Epithelial cell of esophagus (primary cell): Measurements from ENCODE around the gene DOCK8.
A peak's percentile ranks its signal among the peaks of the same experiment; 100 is the strongest.

ENCODE experiments used
- DNase-seq: peaks from one replicate; pipeline ENCODE4 v3.0.0; 2010; ENCODE audit warnings: low read depth
- H3K4me3 ChIP-seq: 2 replicates; pipeline ENCODE4 v1.5.1; 2011; ENCODE audit warnings: mild to moderate bottlenecking, low read length, control low read depth
- TF ChIP-seq, protein P1 (sequence below): IDR thresholded peaks from 2 replicates; pipeline ENCODE4 v1.5.1; 2011; ENCODE audit warnings: low read depth, mild to moderate bottlenecking, low read length, control low read depth, inconsistent platforms; ENCODE audit not compliant: insufficient read depth; ENCODE audit errors: missing control alignments

DOCK8 gene

GRCh38 chr9:378263-378662 is 163.6 kb downstream of the DOCK8 start:
- TF ChIP-seq, protein P1, sequence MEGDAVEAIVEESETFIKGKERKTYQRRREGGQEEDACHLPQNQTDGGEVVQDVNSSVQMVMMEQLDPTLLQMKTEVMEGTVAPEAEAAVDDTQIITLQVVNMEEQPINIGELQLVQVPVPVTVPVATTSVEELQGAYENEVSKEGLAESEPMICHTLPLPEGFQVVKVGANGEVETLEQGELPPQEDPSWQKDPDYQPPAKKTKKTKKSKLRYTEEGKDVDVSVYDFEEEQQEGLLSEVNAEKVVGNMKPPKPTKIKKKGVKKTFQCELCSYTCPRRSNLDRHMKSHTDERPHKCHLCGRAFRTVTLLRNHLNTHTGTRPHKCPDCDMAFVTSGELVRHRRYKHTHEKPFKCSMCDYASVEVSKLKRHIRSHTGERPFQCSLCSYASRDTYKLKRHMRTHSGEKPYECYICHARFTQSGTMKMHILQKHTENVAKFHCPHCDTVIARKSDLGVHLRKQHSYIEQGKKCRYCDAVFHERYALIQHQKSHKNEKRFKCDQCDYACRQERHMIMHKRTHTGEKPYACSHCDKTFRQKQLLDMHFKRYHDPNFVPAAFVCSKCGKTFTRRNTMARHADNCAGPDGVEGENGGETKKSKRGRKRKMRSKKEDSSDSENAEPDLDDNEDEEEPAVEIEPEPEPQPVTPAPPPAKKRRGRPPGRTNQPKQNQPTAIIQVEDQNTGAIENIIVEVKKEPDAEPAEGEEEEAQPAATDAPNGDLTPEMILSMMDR, result no peak
- H3K4me3 ChIP-seq, result no peak overlapping the region
- DNase-seq, result no peak

DNA sequence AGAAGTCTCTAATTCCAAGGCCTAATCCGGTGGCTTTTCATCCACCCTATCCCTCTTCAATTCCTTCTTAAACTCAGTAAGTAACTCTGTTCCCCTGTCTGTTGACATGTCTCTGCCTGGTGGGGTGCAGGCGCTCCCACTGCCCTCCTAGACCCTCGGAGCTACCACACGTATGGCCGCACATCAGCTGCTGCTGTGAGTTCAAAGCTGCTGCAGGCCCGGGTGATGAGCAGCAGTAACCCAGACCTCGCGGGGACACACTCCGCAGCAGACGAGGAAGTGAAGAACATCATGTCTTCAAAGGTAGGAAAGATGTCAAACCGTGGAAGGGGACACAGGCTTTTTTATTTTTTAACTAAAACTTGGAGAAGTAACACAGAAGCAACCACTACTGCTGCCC is 167.7 kb downstream of the DOCK8 start:
- TF ChIP-seq, protein P1, result no peak
- DNase-seq, result no peak

GRCh38 chr9:385818-386398 is 171.2 kb downstream of the DOCK8 start:
- peak; percentile 75 for DNase-seq
- TF ChIP-seq, protein P1, result peak; percentile 99
- no peak overlapping the region for H3K4me3 ChIP-seq

More for the DNA sequence above, 167.7 kb downstream of the DOCK8 start:
- no peak overlapping the region for H3K4me3 ChIP-seq

DNA sequence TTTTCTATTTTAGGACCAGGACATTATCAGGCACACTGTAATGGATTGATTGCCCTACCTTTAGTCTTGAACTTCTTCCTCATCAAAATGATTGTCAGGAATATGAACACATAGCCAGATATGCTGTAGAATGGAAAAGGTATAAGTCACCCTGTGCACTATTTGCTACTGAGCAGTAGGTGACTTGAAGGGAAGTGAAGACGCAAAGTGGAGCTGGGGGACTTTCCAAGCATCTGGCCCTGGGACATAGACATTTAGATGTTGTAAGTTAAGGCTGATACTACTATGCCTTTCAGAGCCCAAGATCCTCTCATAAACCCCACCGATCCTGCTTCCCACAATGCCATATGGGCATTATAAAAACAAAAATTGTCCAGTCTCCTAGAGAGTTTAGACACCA is 174.5 kb downstream of the DOCK8 start:
- TF ChIP-seq, protein P1, result no peak
- H3K4me3 ChIP-seq, result no peak overlapping the region
- no peak for DNase-seq

- TF ChIP-seq, protein P1, result no peak
- no peak for DNase-seq
Observed at GRCh38 chr9:389758-390157, 175.1 kb downstream of the DOCK8 start.

GRCh38 chr9:392077-392804 is 177.6 kb downstream of the DOCK8 start:
- no peak for DNase-seq
- TF ChIP-seq, protein P1, result no peak
- no peak overlapping the region for H3K4me3 ChIP-seq

More at GRCh38 chr9:389758-390157, 175.1 kb downstream of the DOCK8 start:
- H3K4me3 ChIP-seq, result no peak overlapping the region
